Uterine smooth muscle cell (primary cell): ENCODE results near the gene MRPL58. TPM values are rescaled to one million over a fixed set of nuclear protein-coding genes. Genes with fewer than 3 reads are reported as not detected.

Experiments
- total RNA-seq: library from RNA; depleted of rRNA; stranded (reverse); fragments of >200 nt; gene quantifications from 2 replicates; pipeline ENCODE4 v1.2.3, GENCODE V29; 2014

The MRPL58 gene
- 35.6 and 57.5 TPM in 2 replicates for total RNA-seq

DNA sequence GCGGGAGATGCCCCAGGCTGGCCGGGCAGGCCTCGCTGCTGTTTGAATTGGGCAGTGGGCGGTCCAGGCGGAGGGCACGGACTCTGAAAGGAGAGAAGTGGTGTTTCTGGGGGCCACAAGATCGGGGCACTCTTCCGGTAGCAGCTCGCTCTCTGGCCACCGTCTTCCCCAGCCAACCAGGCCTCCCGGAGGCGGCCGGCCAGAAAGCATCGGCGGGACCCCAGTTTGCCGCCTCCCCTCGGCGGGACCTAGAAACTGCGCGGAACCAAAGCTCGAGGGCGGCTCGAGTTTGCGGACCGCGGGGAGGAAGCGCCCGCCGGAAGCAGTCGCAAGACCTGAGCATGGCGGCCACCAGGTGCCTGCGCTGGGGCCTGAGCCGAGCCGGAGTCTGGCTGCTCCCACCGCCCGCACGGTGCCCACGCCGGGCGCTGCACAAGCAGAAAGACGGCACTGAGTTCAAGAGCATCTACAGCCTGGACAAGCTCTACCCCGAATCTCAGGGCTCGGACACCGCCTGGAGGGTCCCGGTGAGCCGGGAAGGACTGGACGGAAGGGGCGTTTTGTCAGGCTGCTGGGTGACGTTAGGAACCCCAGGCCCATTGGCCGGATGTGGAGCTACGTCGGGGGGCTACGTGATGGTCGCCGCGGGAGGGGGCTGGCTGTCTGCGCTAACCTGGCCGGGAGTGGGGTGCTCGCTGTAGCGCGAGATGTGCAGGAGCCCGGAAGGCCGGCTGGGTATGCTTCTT, at the start of gene MRPL58:
Gene MRPL58, plus strand, starts transcription at position 325 of the 746 bp plus-strand sequence. Its CDS starts 17 bp downstream, at position 342.

DNA sequence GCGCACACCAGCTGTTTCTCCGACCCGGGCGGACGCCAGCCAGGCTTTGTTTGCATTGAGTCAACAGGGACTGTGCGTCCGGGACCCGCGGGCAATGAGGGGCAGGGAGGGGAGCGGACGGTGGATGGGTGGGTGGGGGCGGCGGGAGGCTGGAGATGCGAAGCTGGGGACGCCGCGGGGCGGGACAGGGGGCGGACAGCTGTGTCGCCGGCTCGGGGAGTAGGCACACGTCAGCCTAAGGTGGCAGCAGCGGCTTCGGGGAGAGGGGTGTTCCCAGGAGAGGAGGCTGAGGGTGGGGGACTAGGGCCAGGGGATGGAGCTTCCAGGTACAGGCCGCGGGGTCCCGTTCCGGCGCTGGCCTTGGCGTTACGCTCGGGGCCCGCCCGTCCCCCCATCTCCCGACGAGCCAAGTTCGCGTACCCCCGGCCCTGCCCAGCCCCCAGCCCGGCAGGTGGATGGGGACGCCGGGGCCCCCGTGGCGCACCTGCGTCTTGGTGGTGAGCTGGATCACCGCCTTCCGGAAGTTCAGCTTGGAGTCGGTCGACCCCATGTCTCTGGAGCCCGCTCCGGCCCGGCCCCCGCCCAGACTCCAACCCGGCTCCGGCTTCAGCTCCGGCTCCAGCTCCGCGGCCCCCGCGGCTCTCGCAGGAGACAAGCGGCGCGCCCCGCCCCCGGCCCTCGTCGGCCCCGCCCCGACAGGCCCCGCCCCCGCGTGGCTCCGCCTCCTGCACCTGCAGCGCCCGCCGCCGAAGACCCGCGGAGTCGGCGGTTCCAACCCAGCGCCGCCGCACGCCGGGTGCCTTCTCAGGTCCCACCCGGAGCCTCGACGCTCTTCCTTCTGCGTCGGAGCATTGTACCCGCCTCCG, 40.1 kb upstream of the MRPL58 start, which contains the start of gene HID1:
Gene HID1, minus strand, starts transcription at position 653 of the 866 bp plus-strand sequence. Its CDS starts 103 bp downstream, at position 550.

GRCh38 chr17:74987418-74987908, 25.0 kb upstream of the MRPL58 start, which contains the start of gene CDR2L:
Gene CDR2L, plus strand, starts transcription at chr17:74987632. Its CDS starts 412 bp downstream, at chr17:74988044.

DNA sequence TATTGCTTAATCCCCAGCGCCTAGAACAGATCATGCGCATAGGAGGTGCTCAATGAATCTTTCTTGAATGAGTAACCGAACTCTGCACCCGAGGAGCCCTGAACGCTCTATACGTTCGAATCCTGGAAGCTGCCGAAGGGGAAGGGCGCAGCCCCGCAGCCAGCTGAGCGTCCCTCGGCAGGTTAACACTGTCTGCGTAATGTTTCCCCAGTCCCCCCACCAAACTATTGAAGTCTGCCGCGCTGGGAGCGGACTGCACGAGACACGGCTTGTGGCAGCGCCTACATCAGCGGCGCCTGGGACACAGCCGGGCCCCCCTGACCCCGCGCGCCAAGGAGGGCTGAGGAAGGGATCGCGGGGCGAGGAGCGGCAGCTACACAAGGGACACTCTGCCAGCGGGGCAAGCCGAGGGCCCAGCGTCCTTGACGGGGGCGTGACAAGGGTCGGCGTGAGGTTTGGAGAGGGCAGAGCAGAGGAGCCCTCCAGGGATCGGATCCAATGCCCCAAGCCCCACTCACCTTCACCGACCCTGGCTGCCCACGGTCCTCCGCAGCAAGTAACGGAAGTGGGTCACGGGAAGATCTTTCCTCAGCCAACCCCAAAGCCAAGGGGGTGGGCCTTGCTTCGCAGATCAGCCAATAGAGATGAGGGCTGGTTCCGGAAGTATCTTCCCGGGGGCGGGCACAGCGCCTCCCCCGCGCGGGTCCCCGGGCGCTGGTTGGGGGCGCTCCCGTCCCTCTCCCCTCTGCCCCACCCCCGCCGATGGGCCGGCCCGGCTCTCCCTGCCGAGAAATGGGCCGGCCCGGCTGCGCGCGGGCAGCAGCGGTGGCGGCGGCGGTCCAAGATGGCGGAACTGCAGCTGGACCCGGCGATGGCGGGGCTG, 34.2 kb downstream of the MRPL58 start, which contains the start of the genes ATP5PD and KCTD2:
Gene ATP5PD, minus strand, starts transcription at position 563 of the 883 bp plus-strand sequence. CDS start 4,319 bp downstream, outside the sequence.
Gene KCTD2, plus strand, starts transcription at position 819 of the 883 bp plus-strand sequence. Its CDS starts 26 bp downstream, at position 845.

Other genes starting within 250 kb of the MRPL58 start
- gene NAT9, start 236.3 kb upstream of the MRPL58 start, total RNA-seq, result 43.3 and 51.9 TPM in 2 replicates
- 0.11 and 0.12 TPM in 2 replicates for gene GRIN2C, start 152.8 kb upstream of the MRPL58 start, total RNA-seq
- gene FDXR, start 139.7 kb upstream of the MRPL58 start, total RNA-seq, result 21.6 and 52.0 TPM in 2 replicates
- not detected in 2 replicates for gene FADS6, start 119.0 kb upstream of the MRPL58 start, total RNA-seq
- gene USH1G, start 89.4 kb upstream of the MRPL58 start, total RNA-seq, result under 0.01 TPM in 1 of 2 replicates, not detected in the other
- not detected in 2 replicates for gene OTOP2, start 88.4 kb upstream of the MRPL58 start, total RNA-seq
- gene OTOP3, start 76.8 kb upstream of the MRPL58 start, total RNA-seq, result not detected in 2 replicates
- 0.44 and 0.75 TPM in 2 replicates for gene HID1, start 39.9 kb upstream of the MRPL58 start, total RNA-seq
- 11.7 and 14.8 TPM in 2 replicates for gene CDR2L, start 25.0 kb upstream of the MRPL58 start, total RNA-seq
- 293 and 304 TPM in 2 replicates for gene ATP5PD, start 34.3 kb downstream of the MRPL58 start, total RNA-seq
- 15.2 and 15.5 TPM in 2 replicates for gene KCTD2, start 34.6 kb downstream of the MRPL58 start, total RNA-seq
- gene SLC16A5, start 75.3 kb downstream of the MRPL58 start, total RNA-seq, result 5.2 and 8.7 TPM in 2 replicates
- 2.2 and 2.8 TPM in 2 replicates for gene ARMC7, start 97.3 kb downstream of the MRPL58 start, total RNA-seq
- gene NT5C, start 119.1 kb downstream of the MRPL58 start, total RNA-seq, result 42.7 and 77.2 TPM in 2 replicates
- 99.0 and 156 TPM in 2 replicates for gene JPT1, start 141.8 kb downstream of the MRPL58 start, total RNA-seq
- gene SUMO2, start 170.3 kb downstream of the MRPL58 start, total RNA-seq, result 116 and 122 TPM in 2 replicates
- gene NUP85, start 193.0 kb downstream of the MRPL58 start, total RNA-seq, result 25.9 and 56.6 TPM in 2 replicates
- gene GGA3, start 248.9 kb downstream of the MRPL58 start, total RNA-seq, result 10.4 and 16.0 TPM in 2 replicates
- gene MRPS7, start 249.2 kb downstream of the MRPL58 start, total RNA-seq, result 44.0 and 62.5 TPM in 2 replicates